Retinal pigment epithelial cell (primary cell): Measurements from ENCODE around the gene RHPN2.
"Not testable (repeated sequence)": the region's sequence is repeated elsewhere in the genome, so short reads cannot be mapped to it uniquely, and the experiment has no call there.

Source experiments
- DNase-seq: peaks from one replicate; pipeline ENCODE4 v3.0.0-alpha.2; 2010; ENCODE audit warnings: low read depth
- H3K4me3 ChIP-seq: 2 replicates; pipeline ENCODE4 v1.5.1; 2011; ENCODE audit warnings: mild to moderate bottlenecking, low read length, control low read depth, moderate library complexity
- TF ChIP-seq, protein P1 (sequence below): conservative IDR thresholded peaks from 2 replicates; pipeline ENCODE4 v1.5.1; 2011; ENCODE audit warnings: low read depth, low read length, control low read depth, inconsistent platforms

RHPN2 gene

DNA sequence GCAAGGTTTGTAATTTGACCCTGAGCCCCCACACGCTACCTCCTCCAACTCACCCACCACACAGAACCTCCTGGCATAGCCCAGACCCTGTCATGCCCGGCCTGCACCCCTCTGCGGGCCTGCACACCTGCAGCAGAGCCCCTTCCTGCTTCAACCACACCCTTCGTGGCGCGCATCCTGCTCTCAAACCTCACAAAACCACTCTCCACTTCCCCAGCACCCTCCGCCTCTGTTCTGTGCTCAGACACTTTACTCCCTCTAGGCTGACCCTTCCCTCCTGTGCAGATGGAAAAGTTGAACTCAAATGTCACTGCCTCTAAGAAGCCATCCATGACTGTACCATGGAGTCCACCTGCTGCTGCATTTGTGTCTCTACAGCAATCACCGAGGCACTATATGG lies 64.2 kb downstream of the RHPN2 start:
- H3K4me3 ChIP-seq: no peak overlapping the region
- DNase-seq: no peak
- TF ChIP-seq, protein P1, sequence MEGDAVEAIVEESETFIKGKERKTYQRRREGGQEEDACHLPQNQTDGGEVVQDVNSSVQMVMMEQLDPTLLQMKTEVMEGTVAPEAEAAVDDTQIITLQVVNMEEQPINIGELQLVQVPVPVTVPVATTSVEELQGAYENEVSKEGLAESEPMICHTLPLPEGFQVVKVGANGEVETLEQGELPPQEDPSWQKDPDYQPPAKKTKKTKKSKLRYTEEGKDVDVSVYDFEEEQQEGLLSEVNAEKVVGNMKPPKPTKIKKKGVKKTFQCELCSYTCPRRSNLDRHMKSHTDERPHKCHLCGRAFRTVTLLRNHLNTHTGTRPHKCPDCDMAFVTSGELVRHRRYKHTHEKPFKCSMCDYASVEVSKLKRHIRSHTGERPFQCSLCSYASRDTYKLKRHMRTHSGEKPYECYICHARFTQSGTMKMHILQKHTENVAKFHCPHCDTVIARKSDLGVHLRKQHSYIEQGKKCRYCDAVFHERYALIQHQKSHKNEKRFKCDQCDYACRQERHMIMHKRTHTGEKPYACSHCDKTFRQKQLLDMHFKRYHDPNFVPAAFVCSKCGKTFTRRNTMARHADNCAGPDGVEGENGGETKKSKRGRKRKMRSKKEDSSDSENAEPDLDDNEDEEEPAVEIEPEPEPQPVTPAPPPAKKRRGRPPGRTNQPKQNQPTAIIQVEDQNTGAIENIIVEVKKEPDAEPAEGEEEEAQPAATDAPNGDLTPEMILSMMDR: no peak

DNA sequence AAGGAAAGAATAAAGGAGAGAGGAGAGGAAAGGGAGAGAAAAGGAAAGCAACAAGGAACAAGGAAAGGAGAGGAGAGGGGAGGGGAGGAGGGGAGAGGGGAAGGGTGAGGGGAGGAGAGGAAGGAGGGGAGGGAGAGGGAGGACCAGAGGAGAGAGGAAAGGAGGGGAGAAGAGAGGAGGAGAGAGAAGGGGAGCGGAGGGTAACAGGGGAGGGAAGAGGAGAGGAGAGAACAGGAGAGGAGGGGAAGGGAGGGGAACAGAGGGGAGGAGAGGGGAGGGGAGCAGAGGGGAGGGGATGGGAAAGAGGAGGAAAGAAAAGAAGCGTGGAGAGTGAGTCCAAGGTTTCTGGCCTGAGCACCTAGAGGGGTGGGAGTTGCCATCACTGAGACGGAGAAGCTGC lies 66.0 kb downstream of the RHPN2 start:
- TF ChIP-seq, protein P1: no peak
- no peak overlapping the region for H3K4me3 ChIP-seq
- DNase-seq: no peak

DNA sequence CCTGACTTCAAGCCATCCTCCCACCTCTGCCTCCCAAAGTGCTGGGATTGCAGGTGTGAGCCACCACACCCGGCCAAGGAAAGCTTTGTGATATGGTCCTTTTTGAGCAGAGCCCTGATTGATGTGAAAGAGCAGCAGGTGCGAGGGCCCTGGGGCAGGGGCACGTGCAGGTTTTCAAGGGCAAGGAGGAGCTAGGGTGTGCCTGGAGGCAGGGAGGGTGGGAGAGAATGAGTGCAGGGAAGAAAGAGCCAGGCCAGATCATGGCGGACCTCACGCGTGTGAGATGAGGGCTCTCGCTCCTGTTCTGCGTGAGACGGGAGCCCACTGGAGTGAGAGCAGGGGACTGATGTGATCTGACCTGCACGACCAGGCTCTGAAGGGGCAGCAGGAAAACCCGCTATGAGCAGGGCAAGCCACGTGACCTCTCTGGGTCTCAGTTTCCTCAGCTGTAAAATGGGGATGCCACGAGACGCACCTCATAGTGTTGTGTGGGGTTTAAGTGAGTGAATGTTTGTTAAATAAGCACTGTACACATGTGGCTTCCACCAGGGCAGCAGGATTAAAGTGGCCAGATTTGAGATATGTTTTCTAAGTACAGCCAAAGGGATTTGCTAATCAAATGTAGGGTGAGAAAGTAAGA lies 66.9 kb downstream of the RHPN2 start:
- DNase-seq: no peak
- no peak overlapping the region for H3K4me3 ChIP-seq
- TF ChIP-seq, protein P1: no peak

DNA sequence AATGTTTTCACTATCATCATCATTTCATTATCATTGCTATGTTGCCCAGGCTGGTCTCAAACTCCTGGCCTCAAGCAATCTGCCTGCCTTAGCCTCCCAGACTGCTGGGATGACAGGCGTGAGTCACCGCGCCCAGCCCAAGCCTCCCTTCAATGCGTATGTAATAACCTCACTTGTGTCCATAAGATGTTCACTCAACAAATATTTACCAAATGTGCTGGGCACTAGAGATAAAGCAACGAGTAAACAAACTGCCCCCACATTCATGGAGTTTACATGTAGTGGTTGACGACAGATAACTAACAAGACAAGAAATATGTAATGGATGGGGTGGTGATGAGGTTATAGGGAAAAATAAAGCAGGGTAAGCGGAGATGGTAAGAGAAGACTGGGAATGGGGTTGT lies 67.6 kb downstream of the RHPN2 start:
- not testable (repeated sequence) for DNase-seq, H3K4me3 ChIP-seq

DNA sequence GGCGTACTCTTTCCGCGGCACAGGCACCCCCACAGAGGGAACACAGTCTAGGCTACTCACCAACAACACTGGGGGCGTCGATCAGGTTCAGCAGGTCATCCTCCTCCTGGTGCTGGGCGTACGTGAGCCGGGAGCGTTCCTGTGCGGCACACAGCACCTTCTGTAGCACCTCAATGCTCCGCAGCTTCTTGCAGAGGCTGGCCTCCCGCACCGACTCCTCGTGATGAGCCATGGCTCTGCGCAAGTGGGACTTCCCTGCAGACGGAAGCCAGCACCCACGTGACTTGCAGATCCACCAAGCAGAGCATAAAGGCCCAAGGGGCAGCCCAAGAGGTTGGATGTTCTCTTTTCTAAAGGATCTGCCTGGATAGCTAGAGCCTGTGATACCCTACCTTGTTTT lies 68.7 kb downstream of the RHPN2 start:
- H3K4me3 ChIP-seq, DNase-seq: not testable (repeated sequence)

DNA sequence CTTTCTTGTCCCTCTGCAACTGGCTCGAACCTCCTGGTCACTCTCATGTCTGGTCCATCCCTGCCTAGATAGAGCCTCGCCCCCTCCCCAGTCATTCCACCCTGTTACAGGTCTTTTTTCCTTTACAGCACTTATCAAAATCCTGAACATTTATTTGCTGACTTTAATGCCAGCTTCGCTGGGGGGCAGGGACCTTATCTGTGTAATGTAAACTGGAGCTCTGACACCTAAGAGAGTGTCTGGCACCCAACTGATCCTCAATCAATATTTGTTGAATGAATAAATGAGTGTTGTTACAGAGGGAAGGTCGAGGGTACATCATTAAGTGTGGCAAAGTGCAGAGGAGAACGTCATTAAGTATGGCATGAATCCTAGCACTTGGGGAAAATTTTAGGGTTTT lies 76.0 kb downstream of the RHPN2 start:
- TF ChIP-seq, protein P1: no peak
- DNase-seq: no peak

DNA sequence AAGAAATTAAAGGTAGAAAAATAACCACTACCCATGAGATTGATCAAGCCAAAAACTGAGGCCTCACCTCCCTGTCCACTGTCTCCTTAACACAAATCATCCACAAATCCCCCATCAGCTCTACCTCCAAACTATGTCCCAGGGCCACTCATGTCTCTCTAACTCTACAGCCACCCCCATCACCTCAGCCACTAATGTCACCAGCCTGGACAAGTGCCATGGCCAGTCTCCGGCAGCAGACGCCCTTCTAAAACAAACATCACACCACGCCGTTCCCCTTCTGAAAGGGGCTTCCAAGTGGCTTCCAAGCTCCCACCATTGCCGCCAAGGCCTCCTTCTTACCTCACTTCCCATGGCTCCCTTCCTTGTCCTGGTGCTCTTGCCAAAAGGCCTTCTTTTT lies 76.4 kb downstream of the RHPN2 start:
- DNase-seq, H3K4me3 ChIP-seq: not testable (repeated sequence)

More for the DNA sequence above, 76.0 kb downstream of the RHPN2 start:
- H3K4me3 ChIP-seq: no peak overlapping the region

DNA sequence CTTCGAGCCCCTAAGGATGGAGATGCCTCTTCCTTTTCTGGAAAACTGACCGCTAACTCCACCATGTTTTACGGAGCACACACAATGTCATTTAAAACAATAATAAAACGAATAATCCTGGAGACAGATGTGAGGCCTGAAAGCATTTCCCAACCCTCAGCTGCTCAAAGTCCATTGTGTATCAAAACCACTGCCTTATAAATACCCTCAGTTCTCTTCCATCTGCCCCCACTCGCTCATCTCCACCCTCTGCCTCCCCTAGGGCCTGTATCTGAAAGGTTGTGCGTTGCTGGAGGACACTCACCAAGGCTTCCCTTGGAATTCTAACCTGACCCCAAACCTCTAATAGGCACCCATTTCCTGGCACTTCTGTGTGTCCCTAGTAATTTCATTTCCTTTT lies 82.2 kb downstream of the RHPN2 start:
- not testable (repeated sequence) for DNase-seq, H3K4me3 ChIP-seq

DNA sequence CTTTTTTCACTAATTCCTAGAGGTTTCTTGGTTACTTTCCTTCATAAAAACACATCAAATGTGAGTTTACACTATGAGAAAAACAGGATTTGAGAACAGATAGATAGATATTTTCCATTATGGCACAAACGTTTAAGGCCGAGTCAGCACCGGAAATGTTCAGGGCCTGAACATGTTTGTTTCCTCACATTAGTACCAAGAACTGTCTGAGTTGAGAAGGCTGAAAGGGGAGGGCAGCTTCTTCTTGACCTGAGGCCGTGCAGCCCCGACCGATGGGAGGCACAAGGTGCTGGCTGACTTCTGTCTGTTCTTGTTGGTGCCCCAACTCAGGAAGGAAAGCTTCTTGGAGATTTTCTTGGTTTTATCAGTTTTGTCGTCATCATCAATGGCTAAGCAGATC lies 84.9 kb downstream of the RHPN2 start:
- not testable (repeated sequence) for H3K4me3 ChIP-seq, DNase-seq

DNA sequence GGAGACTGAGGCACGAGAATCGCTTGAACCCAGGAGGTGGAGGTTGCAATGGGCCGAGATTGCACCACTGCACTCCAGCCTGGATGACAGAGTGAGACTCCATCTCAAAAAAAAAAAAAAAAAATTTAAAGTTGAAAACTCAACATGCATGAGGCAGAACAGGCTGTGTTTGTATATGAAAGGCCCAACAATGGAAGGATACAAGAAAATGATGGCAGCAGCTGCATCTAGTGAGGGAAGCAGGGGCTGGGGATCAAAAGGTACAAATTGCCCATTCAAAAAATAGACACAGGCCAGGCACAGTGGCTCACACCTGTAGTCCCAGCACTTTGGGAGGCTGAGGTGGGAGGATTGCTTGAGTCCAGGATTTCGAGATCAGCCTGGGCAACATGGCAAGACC lies 86.9 kb downstream of the RHPN2 start:
- not testable (repeated sequence) for H3K4me3 ChIP-seq, DNase-seq

DNA sequence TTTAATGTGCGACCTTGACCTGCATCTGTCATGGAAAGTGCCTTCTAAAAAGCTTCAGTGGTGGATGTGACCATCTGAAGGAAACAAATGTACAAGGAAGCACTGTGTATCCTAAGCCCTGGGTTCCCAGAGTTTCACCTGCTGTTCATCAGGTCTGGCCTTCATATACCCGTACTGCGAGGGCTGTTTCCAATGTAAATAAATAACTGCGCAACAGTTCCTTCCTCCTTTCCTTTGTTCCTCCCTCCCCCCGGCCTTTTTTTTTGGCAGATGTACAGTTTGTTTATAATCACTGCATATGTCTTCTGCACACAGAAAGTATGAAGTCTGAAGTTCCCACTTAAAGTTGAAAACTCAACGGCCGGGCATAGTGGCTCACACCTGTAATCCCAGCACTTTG lies 87.4 kb downstream of the RHPN2 start:
- no peak overlapping the region for H3K4me3 ChIP-seq
- no peak for DNase-seq
- TF ChIP-seq, protein P1: no peak
